ENCODE results near the gene HDAC4.

The HDAC4 gene

DNA sequence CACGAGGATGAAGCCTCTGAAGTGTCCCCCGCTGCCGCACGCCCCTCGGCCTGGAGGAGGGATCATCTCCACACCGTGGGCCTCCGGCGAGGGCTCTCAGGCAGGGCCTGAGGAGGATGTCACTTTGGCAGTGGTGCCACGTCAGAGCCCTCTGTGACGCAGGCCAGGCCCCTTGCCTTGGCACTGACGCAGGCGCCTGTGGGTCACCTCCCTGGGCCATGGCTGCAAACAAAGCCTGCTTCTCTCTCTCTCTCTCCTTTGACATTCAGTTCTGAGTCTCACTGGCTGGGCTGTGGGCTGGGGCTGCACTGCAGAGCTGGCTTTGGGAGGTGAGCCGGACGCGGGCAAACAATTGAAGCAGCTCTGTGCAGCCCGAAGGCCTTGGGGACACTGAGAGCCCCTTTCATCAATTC lies 279.2 kb downstream of the HDAC4 start:
- no peak for DNase-seq (ENCODE audit: low spot score)

DNA sequence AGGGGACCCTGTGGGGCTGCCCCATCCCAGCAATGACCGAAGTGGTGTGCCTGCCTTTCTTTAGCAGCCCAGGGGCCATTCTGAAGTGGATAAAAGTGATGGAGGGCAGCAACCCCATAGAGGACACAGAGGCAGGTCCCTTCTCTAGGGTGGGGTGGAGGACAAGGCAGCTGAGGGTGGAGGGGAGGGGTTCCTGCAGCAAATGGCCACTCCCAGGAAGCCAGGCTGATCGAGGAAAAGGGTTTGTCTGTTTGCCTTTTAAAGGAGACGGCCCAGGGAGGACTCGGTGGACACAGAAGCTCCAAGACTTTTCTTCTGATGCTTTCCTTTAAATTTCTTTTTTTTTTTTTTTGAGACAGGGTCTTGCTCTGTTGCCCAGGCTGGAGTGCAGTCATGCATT lies 280.2 kb downstream of the HDAC4 start:
- DNase-seq (ENCODE audit: low spot score) = no peak

DNA sequence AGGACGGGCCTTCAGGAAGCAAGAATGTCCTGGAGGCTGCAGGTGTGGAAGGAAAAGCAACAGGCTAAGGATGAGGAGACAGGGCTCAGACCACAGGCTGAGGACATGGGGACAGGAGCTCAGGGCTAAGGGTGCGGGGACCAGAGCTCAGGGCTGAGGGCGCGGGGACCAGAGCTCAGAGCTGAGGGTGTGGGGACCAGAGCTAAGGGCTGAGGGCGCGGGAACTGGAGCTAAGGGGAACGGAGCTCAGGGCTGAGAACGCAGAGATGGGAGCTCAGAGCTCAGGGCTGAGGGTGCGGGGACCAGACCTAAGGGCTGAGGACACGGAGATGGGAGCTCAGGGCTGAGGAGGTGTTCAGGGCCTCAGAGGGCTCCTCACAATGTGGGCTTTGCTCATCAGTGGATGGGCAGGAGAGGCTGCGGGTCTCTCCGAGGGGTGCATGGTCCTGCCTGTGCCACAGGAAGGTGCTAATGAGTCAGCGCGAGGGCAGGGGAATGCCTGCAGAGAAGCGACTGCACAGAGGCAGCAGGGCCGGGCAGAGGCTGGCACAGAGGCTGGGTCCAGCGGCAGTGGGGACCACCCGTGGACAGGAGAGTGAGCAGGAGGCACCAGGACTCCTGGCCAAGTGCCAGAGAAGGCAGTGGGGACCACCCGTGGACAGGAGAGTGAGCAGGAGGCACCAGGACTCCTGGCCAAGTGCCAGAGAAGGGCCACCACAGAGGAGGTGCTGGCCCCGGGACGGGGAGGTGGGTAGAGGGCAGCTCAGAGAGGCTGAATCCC lies 281.3 kb downstream of the HDAC4 start:
- no peak for DNase-seq (ENCODE audit: low spot score)

DNA sequence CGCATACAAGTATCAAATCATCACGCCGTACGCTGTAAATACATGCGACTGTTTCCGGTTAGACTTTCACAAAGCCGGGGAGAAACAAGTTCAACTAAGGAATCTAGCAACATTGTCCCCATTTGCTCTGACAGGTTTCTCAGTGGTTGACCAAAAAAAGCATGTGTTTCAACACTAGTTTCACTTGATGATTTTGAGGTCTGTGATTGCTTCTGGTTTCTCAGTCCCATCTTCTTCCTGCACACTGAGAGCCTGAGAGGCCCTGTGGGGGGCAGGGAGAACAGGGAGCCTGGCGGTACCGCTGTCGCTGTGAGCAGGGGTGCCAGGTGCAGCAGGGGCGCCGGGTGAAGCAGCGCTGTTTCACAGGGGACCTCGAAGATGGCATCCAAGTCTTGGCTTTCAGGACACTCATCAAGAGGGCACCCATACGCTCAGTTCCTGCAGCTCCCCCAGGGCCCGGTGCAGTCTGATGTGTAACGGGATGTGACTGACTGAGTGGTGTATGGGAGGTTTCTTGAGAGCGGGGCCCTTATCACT lies 282.1 kb downstream of the HDAC4 start:
- no peak for DNase-seq (ENCODE audit: low spot score)

DNA sequence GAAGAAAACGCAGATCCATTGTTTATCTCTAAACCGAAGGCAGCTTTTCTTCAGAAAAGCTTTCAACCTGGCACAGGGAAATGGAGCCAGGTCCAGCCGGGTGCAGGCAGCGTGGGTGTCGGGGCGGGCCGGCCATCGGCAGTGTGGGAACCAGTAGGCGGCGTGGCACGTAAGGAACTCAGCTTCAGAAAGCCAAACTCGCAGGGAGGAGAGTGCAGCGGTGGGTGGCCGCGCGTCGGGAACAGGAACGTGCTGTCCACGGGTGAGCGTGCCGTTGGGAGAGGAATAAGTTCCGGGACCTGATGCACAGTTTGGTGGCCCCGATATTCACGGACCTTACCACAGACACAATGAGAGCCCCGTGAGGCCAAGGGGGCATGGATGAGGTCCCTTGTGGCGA lies 282.6 kb downstream of the HDAC4 start:
- no peak for DNase-seq (ENCODE audit: low spot score)

DNA sequence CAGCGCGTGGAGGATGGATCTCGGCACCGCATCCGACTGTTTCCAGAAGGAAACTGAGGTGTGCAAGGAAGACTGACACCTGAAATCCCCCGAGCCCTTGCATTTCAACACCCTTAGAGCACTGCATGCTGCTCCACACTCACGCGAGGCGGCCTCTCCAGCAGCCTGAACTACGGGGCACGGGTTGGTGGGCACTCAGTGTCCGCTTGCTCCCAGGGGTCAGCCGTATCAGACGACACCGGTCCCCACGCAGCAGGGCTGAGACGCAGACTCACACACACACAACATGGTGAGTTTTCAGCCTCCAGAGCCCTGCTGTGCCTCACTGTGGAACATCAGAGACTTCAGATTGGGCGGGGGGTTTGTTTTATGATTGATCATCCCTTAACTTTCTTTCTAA lies 283.0 kb downstream of the HDAC4 start:
- no peak for DNase-seq (ENCODE audit: low spot score)

DNA sequence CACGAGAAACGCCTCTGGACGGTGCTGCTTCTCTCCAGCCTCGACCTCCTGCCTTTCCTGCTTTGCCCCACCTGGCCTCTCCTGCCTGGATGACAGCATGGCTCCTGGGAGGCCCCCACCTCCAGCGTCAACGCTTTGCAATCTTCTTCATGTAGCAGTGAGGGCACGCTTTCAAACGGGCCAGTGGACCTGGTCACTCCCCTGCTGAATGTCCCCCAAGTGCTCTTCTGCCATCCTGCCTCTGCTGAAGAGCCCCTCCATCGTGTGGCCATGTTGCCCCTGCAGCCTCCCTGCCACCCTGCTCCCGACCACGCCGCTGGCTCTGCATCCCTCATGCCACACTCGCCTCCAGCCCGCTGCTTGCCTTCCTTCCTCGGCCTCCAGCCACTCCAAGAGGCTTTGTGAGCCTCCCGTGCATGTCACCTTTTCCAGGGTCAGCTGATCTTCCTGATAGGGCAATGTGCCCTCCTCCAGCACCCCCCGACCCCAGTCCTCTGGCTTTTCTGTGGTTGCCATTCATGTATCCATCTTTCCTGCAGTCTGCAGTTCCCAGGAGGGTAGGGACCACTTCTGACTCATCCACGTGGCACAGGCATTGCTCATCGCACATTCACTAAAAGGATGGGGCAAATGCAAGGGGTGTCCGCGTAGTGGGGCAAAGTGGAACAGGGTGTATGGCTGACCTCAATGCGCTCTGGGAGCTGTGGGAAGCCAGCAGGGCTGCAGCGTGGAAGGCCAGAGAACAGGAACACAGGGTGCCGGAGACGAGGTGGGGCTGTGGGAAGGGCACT lies 284.2 kb downstream of the HDAC4 start:
- no peak for DNase-seq (ENCODE audit: low spot score)

DNA sequence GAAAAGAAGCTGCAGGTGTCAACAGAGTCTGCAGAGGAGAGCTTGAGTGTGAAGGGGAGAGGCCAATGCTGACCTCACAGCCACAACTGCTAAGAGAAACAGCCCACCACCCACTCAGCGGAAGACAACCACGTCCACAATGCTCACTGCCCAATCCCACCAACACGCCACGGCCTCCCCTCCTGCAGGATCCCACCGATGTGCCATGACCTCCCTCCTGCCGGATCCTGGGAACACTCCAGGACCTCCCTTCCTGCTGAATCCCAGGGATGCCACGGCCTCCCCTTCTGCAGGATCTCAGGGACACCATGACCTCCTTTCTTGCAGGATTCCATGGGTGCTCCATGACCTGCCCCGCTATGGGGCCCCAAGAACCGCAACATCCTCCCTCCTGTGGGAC lies 285.2 kb downstream of the HDAC4 start:
- DNase-seq (ENCODE audit: low spot score) = no peak

DNA sequence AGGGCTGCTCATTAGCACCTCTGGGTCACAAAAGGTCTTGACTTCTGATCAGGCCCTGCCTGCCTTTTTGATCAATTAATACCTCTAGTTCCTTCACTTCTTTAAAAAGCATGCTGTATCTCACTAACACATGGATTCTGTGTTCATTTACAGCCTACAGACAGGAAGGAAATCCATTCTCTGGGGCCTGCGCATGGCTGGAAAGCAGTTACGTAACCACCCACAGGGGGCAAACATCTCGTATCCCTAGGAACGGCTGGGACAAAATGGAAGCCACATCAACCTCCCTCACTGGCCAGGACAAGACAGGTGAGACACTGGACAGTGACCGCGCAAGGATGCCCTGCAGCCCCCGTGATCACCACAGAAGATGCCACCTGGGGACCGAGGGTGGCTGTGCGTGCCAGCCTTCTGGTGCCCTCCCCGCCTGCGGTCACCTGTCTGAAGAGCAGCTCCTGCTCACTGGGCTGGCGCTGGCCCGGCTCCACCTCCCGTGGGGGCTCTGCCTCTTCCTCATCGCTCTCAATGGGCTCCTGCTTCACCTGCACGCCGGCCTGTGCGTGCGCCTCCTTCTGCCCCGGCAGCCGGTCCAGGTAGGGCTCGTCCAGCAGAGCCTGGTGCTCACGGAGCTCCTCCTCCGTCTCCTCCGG lies 286.1 kb downstream of the HDAC4 start:
- DNase-seq (ENCODE audit: low spot score) = no peak

DNA sequence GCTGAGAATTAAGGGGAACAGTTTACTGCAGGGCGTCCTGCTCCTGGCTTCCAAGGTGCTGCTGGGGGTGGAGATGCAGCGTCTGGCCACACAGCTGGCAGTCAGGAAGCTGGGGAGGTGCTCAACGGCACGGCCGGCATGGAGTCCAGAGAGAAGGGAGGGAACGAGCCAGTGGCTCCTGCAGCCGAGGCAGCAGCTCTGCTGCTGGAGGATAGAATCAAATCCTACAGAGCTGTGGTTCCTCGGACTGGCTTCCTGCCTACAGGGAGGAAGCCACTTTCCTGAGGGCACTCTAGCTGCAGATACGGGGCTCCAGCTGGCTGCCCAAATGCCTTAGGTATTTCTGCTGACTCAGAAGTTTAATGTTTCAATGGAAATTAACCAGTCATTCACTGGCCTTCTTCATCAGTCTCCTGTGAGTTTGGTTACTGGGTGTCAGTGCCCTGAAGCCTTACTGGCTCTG lies 286.7 kb downstream of the HDAC4 start:
- no peak for DNase-seq (ENCODE audit: low spot score)

DNA sequence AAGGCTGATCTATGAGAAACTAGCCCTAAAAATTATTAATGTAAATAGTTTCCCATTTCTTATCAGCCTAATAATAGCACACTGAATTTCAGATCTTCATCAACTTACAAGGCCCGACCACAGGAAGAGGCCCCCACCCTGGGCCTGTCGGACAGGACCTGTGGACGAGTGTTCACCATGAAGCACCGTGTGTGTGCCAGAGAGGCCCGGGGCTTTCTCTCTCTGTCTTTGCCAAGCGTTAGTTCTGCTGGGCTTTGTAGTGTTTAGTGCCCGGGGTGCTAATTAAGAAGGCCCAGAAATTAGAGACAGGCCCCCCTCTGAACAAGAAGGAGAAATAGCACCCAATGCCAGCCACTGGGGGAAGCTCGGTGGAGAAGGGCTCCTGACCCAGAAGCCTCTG lies 287.2 kb downstream of the HDAC4 start:
- DNase-seq (ENCODE audit: low spot score) = no peak

DNA sequence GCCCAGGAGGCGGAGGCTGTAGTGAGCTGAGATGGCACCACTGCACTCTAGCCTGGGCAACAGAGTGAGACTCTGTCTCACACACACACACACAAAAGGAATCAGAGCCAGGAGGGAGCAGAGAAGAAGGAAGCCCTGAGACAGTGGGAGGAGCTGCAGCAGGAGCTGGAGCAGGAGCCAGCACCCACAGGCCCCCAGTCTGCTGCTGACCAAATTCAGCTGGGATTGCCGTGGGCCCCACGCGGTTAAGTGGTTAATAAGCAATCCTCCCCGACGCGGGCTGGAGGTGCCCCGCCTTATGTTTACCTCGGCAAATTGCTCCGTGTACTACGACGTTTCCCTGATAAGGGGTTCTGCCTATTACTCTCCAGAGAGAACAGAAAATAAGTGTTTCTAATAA lies 287.6 kb downstream of the HDAC4 start:
- no peak for DNase-seq (ENCODE audit: low spot score)

DNA sequence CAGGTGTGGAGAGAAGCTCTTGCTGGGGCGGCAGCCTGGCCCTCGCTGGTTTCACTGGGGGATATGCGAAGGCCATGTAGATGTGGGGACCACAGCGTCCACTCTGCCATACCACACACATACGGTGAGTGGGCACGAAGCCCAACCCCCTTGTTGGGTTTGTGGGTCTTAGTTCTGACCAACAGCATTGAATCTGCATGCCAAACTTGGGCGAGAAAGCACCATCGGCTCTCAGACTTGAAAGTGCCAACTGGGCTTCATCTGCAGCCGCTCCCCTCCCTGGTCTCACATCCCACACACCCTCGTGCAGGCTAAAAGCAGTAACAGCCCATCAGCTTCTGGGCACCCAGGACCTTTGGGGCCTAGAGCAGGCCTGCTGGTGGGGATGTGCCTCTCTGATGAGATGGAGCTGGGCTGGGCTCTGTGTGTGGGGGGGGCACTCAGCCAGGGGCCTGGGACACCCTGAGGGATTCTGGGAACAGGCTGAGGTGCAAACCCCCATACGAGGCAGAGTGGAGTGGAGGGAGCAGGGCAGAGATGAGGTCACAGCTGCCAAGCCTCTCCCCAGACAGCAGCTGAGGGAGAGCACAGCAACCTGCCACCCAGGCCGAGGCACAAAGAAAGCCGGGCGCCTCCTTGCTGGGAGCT lies 288.6 kb downstream of the HDAC4 start:
- no peak for DNase-seq (ENCODE audit: low spot score)

DNA sequence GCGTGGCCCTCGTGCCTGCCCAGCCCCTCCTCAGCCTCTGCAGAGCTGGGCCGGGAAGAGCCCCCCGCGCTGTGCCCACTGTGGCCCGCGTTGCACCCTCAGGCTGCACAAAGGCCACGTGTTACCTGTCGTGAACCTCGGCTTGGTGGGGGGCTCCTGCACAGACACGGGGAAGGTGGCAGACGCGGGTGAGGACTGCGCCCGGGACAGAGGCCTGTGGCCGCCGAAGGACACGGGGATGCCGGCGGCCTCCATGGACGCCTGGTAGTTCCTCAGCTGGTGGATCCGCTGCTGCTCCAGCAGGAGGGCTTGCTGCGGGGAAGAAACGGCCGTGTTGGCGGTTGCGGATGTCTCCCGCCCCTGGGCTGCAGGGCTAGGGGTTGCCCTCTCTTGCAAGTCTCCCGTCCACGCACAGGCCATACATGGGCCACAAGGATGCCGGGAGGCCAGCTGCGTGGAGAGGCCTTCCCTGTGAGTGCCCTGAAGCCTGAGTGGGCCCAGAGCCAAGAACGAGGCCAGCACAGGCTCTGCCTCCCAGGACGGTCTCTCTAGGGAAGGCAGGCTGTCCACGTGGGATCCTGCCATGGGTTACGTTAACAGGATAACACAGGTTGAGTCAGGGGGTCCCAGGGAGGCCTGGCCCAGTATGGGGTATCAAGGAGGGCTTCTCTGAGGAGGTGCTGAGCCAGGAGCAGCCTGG lies 289.3 kb downstream of the HDAC4 start:
- no peak for DNase-seq (ENCODE audit: low spot score)

DNA sequence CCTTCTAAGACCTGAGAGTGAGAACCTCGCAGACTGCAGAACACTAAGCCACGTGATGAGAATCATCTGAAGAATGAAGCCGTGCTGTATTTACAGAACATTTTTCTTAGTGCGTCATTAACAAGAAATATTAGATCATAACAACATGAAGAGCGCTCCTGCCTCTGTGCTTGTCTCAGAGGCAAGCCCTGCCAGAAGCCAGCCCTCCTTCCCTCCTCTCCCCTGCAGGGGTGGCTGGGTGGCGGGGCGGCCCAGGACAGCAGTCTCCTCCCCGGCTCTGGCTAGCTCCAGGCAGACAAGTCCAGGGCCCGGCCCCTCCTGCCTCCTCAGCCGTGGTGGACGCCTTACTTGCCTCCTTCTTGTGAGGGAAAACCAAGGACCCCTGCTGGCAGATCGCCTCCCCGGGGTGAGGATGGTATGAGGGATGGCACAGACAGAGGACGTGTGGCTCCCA lies 290.2 kb downstream of the HDAC4 start:
- DNase-seq (ENCODE audit: low spot score) = no peak

DNA sequence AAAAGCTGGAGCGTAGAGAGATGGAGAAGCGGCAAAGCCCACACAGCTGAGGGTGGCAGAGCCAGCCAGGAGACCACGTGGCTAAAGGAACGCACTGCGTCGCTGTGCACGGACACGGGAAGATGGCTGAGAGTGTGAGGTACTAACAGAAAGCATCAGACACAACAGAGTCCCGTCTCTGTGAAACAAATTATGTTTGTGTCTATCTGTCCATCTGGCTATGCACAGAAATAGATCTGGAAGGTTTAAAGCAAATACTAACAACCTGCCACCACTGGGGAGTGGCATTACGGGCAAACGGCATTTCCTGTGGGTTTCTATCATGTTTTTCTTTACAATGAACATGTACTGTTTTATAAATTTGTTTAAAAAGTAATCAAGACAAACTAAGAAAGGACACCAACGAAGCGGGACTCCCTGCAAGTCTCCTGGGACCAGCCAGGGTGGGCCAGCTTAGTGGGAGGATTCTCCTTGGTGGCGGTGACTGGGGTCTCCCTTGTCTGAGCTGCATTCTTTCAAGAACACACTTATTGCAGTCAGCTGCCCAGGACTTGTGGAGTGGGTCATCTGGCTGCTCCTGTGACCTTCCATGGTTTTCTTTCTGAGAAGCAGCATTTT lies 290.8 kb downstream of the HDAC4 start:
- no peak for DNase-seq (ENCODE audit: low spot score)

DNA sequence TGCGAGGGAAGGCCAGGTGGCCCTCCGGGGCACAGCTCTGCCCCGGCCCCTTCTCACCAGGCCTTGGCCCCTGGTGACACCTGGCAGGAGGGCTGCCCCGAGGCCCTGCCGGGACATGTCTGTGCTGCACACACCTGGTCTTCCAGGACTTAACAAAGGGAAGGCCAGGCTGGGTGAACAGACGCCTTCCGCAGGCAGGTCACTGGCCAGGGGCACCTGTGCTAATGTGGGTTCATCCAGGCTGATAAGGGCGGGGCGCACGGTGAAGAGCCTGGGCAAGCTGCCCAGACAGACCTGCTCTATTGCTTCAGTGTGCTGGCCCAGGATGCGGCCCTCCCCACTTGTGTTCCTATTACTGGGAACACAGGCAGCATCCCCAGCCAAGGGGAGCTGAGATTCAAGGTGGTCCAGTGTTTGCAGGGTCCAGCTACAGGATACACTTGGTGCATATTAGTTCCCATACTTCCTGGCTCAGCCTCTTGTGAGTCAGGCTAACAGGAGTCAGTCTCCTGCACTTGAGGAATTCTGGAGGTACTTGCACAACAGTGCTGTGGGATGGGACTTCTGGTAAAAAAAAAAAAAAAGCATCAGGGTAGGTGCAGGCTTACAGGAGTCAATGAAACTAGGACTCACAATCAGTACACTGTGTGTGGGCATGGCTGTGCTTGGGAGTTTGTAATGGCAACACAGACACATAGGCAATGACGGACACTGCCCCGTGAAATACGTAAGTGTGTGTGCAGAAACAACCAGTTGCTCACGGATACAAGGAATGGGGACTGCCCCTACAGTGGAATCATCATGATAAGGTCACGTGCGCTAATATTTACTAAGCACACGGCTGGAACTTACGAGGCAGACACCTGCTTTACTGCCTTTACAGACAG lies 291.5 kb downstream of the HDAC4 start:
- DNase-seq (ENCODE audit: low spot score) = no peak

DNA sequence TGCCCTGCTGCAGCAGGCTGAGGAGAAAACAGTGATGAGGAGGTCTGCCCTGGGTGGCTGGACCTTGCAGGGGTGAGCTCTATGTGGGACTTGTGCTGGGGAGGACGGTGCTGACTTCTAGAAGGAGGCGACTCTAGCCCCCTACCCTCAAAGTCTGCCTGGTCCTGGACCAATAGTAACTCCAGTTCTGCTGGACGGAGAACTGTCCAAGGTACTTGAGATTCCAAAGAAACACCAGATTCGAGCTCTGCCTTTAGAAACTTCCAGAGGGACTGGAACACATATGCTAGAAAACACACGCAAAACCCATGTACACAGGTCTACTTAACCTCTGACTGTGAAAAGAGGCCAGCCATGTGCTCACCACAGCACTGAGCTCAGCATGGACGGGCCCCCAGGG lies 292.4 kb downstream of the HDAC4 start:
- no peak for DNase-seq (ENCODE audit: low spot score)

DNA sequence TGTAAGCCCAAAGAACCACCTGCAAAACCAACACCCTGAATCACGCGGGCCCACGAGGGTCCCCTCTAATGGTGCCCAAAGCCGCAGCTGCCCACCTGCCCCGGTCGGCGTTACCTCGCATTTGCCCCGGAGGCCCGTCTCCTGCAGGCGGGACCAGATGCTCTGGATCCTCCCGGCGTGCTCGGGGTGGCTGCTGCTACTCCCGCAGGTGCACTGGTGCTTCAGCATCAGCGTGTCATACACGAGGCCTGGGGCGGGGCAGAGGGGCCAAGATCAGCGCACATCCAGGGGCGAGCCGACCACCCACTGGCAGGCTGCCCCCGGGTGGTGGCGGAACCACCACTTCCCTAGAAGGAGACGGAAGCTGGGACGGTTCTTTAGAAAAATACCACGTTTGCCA lies 292.9 kb downstream of the HDAC4 start:
- DNase-seq (ENCODE audit: low spot score) = no peak

DNA sequence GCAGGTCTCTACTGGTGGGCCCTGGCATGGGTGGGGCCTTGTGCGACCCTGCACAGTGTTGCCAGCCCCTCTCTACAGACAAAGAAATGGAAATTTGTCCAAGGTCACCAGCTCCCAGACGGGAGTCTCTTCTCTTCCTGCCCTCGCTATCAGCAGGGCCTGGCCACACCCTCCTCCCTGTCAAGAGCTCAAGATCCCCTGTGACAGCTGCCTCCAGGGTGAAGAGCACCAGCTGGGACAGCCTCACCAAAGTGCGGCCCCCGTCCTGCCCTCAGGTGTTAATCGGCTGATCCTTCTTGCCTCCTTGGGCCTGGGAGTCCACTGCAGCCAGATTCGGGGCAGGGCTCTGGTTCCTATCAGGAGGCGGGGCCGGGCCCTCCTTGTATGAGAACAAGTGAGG lies 293.9 kb downstream of the HDAC4 start:
- no peak for DNase-seq (ENCODE audit: low spot score)
